NCI-H524 (cell line): ENCODE measurements around the gene AARS2.
A peak's percentile ranks its signal among the peaks of the same experiment; 100 is the strongest.

Experiments
- DNase-seq, 2 experiments: peaks; one replicate each; lab custom pipeline; 2025; lab: John Stamatoyannopoulos, UW

AARS2 gene

GRCh38 chr6:44262467-44263353 lies 50.4 kb downstream of the AARS2 start:
- no peak for DNase-seq

- DNase-seq = peak; percentile 78 to 81
These were observed 51.6 kb downstream of the AARS2 start for GRCh38 chr6:44261581-44261980.

- DNase-seq = no peak
These were observed 52.5 kb downstream of the AARS2 start for GRCh38 chr6:44260451-44261297.

GRCh38 chr6:44260011-44260410 lies 53.1 kb downstream of the AARS2 start:
- DNase-seq = no peak

- DNase-seq = no peak
These were observed 54.2 kb downstream of the AARS2 start for GRCh38 chr6:44258921-44259320.

- DNase-seq = no peak
These were observed 54.8 kb downstream of the AARS2 start for GRCh38 chr6:44258325-44258863.

GRCh38 chr6:44257753-44258324 lies 55.3 kb downstream of the AARS2 start:
- peak in 1 of 2 experiments; percentile 19 for DNase-seq

GRCh38 chr6:44257025-44257752 lies 56.0 kb downstream of the AARS2 start, which contains the start of gene SLC35B2:
Gene SLC35B2 (minus strand): TSS chr6:44257528. CDS start chr6:44257410, 118 bp downstream.
- peak; percentile 31 to 62 for DNase-seq

GRCh38 chr6:44256775-44257024 lies 56.4 kb downstream of the AARS2 start:
- DNase-seq = no peak

- no peak for DNase-seq
These were observed 57.0 kb downstream of the AARS2 start for GRCh38 chr6:44255871-44256774.

- peak in 1 of 2 experiments; percentile 28 for DNase-seq
These were observed 57.9 kb downstream of the AARS2 start for GRCh38 chr6:44255105-44255808.

GRCh38 chr6:44254191-44255104 lies 58.7 kb downstream of the AARS2 start:
- peak in 1 of 2 experiments; percentile 26 for DNase-seq

- DNase-seq = peak in 1 of 2 experiments; percentile 57
These were observed 59.6 kb downstream of the AARS2 start for GRCh38 chr6:44253307-44254101.

GRCh38 chr6:44251576-44252524 lies 61.3 kb downstream of the AARS2 start:
- DNase-seq = no peak

- no peak for DNase-seq
These were observed 62.4 kb downstream of the AARS2 start for GRCh38 chr6:44250718-44251123.

GRCh38 chr6:44250067-44250717 lies 63.0 kb downstream of the AARS2 start:
- no peak for DNase-seq
